ENCODE results near the gene MYO15B. TPM values are rescaled to one million over a fixed set of nuclear protein-coding genes. Genes with fewer than 3 reads are reported as not detected.

Gene MYO15B
- total and polyA plus RNA-seq, 2 of the 13 experiments (the other 11 are each of a cell fraction or from before 2014, with no cell fraction given) = 2.8 to 8.1 TPM

- TF ChIP-seq ZFP36L2 (CRISPR knock-in tag; IDR thresholded peaks at IDR 0.05) (no peak), ZFP91 (CRISPR knock-in tag; IDR thresholded peaks at IDR 0.05; ENCODE audit: borderline replicate concordance) (peak; percentile 64; the same call in 1 of the 2 replicates), MTA1 (CRISPR knock-in tag; IDR thresholded peaks at IDR 0.05; ENCODE audit: borderline replicate concordance) (no peak; the same call in 1 of the 2 replicates), SKIL (CRISPR knock-in tag; IDR thresholded peaks at IDR 0.05; ENCODE audit: borderline replicate concordance) (no peak), ZNF709 (CRISPR knock-in tag; IDR thresholded peaks at IDR 0.05) (no peak; the same call in 1 of the 2 replicates), ZNF558 (CRISPR knock-in tag; IDR thresholded peaks at IDR 0.05; ENCODE audit: borderline replicate concordance) (no peak), ZNF34 (CRISPR knock-in tag; IDR thresholded peaks at IDR 0.05; ENCODE audit: borderline replicate concordance) (no peak), GTF3A (CRISPR knock-in tag; conservative IDR thresholded peaks at IDR 0.05) (no peak), MYPOP (CRISPR knock-in tag; IDR thresholded peaks at IDR 0.05) (no peak), ZSCAN30 (CRISPR knock-in tag; IDR thresholded peaks at IDR 0.05) (no peak), FOXA1 (IDR thresholded peaks at IDR 0.05) (no peak), FOXA1 (CRISPR knock-in tag; IDR thresholded peaks at IDR 0.05) (no peak), DZIP1 (CRISPR knock-in tag; IDR thresholded peaks at IDR 0.05) (no peak), ZNF720 (CRISPR knock-in tag; IDR thresholded peaks at IDR 0.05) (no peak), IRF2 (CRISPR knock-in tag; IDR thresholded peaks at IDR 0.05) (no peak), HNF1B (CRISPR knock-in tag; IDR thresholded peaks at IDR 0.05) (peak; percentile 54), ZNF282 (IDR thresholded peaks at IDR 0.05; ENCODE audit: partially characterized antibody) (no peak), ZNF670 (CRISPR knock-in tag; IDR thresholded peaks at IDR 0.05; ENCODE audit: borderline replicate concordance) (no peak), ZNF543 (CRISPR knock-in tag; IDR thresholded peaks at IDR 0.05) (no peak), KLF11 (CRISPR knock-in tag; IDR thresholded peaks at IDR 0.05) (no peak)
These were observed 22.7 kb downstream of the MYO15B start (continued) for GRCh38 chr17:75610103-75610984.

Data from HepG2 (cell line).